Activated CD4-positive, alpha-beta T cell treated with anti-CD3 and anti-CD28 coated beads, Interleukin-2, amount 50 U/mL, for 24 hours (primary cell): ENCODE measurements around the gene C11orf52.
A peak's percentile ranks its signal among the peaks of the same experiment; 100 is the strongest.

Source experiments
- DNase-seq, 2 donors: peaks; one replicate each; pipeline ENCODE4 v3.0.0-alpha.2; 2020; ENCODE audit warnings: low read depth in 1 of 2, low spot score in 1 of 2

The C11orf52 gene

GRCh38 chr11:111937844-111938243 is 19.1 kb downstream of the C11orf52 start:
- DNase-seq, result no peak

- peak in 1 of 2 donors; percentile 53 for DNase-seq
These were observed 20.0 kb downstream of the C11orf52 start for GRCh38 chr11:111938687-111939160.

GRCh38 chr11:111939836-111940604 is 21.3 kb downstream of the C11orf52 start:
- DNase-seq, result no peak

GRCh38 chr11:111941963-111942362 is 23.2 kb downstream of the C11orf52 start:
- no peak for DNase-seq

GRCh38 chr11:111942829-111943228 is 24.1 kb downstream of the C11orf52 start:
- DNase-seq, result no peak

GRCh38 chr11:111944139-111944538 is 25.4 kb downstream of the C11orf52 start:
- no peak for DNase-seq

- no peak for DNase-seq
These were observed 25.9 kb downstream of the C11orf52 start for GRCh38 chr11:111944651-111945051.

GRCh38 chr11:111945198-111945597 is 26.5 kb downstream of the C11orf52 start:
- DNase-seq, result no peak

- no peak for DNase-seq
These were observed 27.8 kb downstream of the C11orf52 start for GRCh38 chr11:111946499-111946898.

- DNase-seq, result no peak
These were observed 28.4 kb downstream of the C11orf52 start for GRCh38 chr11:111947143-111947542.

- no peak for DNase-seq
These were observed 31.1 kb downstream of the C11orf52 start for GRCh38 chr11:111949519-111950426.

GRCh38 chr11:111951565-111951964 is 32.9 kb downstream of the C11orf52 start:
- no peak for DNase-seq

- DNase-seq, result no peak
These were observed 35.4 kb downstream of the C11orf52 start for GRCh38 chr11:111954154-111954553.

- DNase-seq, result no peak
These were observed 39.1 kb downstream of the C11orf52 start for GRCh38 chr11:111957663-111958444.

- DNase-seq, result no peak
These were observed 42.2 kb downstream of the C11orf52 start for GRCh38 chr11:111960916-111961315.

GRCh38 chr11:111961389-111962300 is 42.9 kb downstream of the C11orf52 start:
- DNase-seq, result no peak

- DNase-seq, result no peak
These were observed 45.2 kb downstream of the C11orf52 start for GRCh38 chr11:111963931-111964340.

GRCh38 chr11:111966678-111967077 is 48.0 kb downstream of the C11orf52 start:
- no peak for DNase-seq

- DNase-seq, result no peak
These were observed 48.9 kb downstream of the C11orf52 start for GRCh38 chr11:111967649-111968048.

GRCh38 chr11:111969344-111969743 is 50.6 kb downstream of the C11orf52 start:
- no peak for DNase-seq
